Measurements from ENCODE around the gene ACSS1.
"Not testable (repeated sequence)": the region's sequence is repeated elsewhere in the genome, so short reads cannot be mapped to it uniquely, and the experiment has no call there.

ACSS1 gene

DNA sequence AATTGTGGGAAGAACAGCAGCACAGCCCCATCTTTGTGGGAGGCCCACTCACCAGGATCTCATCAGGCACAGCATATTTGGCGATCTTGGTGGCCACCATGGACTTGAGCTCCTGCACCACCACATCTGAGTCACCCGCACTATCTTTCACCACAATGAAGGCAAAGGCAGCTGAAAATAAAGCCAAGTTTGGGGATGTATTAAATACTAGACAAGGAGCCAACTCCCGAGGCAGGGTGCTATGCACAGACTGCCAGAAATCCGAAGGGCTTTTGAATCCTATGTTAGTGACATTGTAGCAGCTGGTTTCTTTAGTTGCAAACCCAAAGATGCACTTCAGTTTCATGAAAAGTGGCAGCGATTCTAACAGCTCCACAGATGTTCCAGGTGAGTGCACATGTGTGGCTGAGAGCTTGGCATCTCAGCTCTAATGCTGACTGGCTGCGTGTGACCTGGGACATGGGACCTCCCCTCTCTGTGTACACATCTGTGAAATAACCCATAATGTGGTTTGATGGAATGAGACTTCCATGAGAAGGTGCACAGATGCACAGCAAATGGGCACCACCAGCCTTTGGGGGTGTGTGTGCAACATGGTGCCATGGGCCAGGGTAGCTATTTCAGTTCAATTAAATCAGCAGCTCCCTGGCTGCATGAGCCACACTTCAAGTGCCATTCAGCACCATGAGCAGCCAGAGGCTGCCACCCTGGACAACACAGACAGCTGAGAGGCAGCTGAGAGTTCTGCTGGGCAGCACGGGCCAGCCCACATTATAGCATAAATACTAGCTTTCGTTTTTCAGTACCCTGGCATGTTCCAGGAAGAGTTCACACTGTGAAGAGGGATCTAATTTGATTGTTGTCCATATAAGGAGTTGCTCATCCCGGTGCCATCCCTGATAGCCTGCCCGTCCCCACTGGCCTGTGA is 48.5 kb downstream of the ACSS1 start:
- DNase-seq (ENCODE audit: low spot score) = no peak

DNA sequence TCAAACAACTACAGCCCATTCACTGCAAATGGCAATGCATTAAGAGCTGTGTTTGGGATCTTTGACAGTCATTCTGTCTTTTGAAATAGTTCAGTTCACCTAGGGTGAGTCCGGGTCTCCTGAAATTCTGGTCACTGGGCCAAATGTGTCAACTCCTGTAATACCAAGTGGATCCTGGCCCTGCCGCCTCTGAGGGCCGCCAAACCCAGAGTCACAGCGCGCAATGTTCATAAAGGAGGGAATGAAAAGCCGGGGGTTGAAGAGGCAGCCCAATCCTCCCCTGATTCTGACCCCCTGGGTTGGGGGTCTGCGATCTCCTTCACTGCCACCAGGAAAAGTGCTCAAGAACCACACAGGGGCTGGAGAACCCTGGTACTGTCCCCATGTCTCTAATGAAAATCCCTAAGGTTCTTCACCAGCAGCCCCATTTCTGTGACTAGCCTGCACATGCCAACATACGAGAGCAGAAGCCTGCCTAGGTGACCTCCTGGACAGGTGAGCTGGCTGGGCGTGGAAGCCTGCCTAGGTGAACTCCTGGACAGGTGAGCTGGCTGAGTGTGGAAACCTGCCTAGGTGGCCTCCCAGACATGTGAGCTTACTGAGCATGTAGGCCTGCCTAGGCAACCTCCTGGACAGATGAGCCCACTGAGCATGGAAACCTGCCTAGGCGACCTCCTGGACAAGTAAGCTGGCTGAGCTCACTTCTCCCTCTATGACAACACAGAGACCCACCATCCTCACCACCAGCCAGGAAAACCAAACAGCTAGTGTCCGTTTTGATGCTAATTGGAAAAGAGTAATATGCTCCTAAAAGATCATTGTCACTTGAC is 49.3 kb downstream of the ACSS1 start:
- no peak for DNase-seq (ENCODE audit: low spot score)

DNA sequence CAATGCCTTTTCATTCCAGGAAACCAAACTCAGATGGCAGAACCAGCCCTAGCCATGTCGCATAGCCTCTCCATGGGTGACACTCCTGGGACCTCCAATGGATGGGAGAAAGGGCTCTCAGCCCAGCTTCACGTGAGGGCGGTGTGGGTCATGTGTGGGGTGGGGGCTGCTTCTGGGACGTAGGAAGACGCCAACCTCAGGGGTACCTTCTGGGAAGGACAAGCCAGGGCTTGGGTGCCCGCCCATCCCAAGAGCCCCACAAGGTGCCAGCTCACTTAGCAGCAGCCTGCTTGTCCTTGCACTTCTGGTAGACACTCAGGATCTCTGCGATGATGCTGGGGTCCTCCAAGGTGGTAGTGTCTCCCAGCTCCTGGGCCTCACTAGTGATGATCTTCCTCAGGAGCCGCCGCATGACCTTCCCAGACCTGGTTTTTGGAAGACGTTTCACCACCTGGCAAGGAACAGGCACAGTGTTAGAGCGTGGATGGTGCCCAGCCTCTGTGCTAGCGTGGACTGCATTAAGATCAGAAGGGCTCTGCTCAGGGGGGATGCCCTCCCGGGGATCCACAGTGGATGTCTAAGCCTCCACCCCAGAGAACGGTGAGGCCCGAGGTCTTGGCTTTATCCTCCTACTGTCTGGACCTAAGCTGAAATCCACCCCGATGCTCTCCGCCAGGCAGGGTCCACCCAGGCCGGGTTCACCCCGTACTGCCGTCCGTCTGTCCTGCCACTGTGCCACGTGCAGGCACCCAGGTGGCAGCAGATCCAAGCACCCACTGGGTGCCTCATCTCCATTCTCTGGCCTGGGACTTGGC is 50.2 kb downstream of the ACSS1 start:
- DNase-seq (ENCODE audit: low spot score) = no peak

GRCh38 chr20:25006431-25007167 is 51.3 kb downstream of the ACSS1 start:
- no peak for DNase-seq (ENCODE audit: low spot score)

- DNase-seq (ENCODE audit: low spot score) = no peak
These were observed 52.3 kb downstream of the ACSS1 start for GRCh38 chr20:25005661-25006060.

DNA sequence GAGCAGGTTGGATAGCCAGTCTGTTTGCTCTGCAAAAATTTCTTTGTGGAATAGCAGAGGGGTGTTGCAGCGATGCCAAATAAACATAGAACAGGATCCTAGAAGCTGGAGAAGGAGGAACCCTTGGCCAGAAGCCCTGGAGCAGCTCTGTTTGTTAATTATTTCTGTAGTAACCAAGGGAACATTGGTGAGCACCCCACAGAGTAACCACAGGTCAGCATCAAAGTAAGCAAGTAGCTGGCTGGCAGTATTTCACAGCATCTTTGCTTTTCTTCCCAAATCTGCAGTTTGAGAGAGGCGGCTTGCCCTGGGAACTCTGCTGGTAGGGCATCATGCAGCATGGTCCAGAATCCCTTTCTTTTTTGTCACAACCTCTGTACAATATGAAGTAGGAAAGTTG is 52.7 kb downstream of the ACSS1 start:
- DNase-seq (ENCODE audit: low spot score) = no peak

DNA sequence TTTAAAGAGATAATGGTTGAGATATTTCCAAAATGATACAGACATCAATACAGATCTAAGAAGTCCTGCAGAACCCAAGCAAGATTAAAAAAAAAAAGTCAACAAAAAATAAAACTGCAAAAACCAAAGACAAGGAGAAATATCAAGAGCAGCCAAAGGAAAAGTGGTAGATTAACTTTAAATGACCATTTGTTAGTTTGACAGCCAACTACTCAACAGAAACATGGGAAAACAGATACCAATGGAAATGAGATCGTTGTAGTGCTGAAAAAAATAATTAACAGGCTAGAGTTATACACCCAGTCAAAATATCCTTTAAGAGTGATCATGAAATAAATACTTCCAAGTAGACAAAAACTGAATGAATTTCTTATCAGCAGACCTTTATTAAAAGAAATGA is 54.9 kb downstream of the ACSS1 start:
- no peak for DNase-seq (ENCODE audit: low spot score)

- not testable (repeated sequence) for DNase-seq (ENCODE audit: low spot score)
These were observed 56.6 kb downstream of the ACSS1 start for GRCh38 chr20:25001323-25001722.

DNA sequence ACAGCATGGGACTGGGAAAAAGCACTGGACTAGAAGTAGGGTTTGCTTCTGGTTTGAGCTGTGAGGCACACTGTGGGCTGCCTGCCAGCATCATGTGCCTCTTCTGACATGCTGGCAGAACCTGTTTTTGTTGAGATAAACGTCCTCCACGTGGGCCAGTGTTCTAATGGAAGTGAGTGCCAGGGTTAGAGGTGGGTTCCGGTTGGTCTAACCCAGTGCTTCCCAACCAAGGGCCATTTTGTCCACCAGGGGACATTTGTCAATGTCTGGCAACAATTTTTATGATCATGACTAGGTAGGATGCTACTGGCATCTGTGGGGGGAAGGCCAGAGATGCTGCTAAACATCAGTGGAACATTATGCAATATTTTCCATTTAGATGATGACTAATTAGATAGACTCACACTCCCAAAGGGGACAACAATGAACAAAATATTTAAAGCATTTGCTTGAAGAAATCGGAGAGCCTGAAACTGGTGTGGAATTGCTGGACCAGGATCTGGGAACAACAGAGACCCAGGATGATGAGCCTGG is 57.6 kb downstream of the ACSS1 start:
- DNase-seq (ENCODE audit: low spot score) = no peak

GRCh38 chr20:24999568-24999967 is 58.4 kb downstream of the ACSS1 start:
- no peak for DNase-seq (ENCODE audit: low spot score)

- no peak for DNase-seq (ENCODE audit: low spot score)
These were observed 59.1 kb downstream of the ACSS1 start for GRCh38 chr20:24998631-24999445.

GRCh38 chr20:24998121-24998520 is 59.8 kb downstream of the ACSS1 start:
- DNase-seq (ENCODE audit: low spot score) = no peak

GRCh38 chr20:24996449-24997377 is 61.2 kb downstream of the ACSS1 start:
- no peak for DNase-seq (ENCODE audit: low spot score)

- no peak for DNase-seq (ENCODE audit: low spot score)
These were observed 62.0 kb downstream of the ACSS1 start for GRCh38 chr20:24995741-24996448.

GRCh38 chr20:24994470-24995368 is 63.2 kb downstream of the ACSS1 start:
- DNase-seq (ENCODE audit: low spot score) = peak; percentile 68

GRCh38 chr20:24994186-24994465 is 63.8 kb downstream of the ACSS1 start:
- DNase-seq (ENCODE audit: low spot score) = no peak

GRCh38 chr20:24993337-24994185 is 64.4 kb downstream of the ACSS1 start:
- no peak for DNase-seq (ENCODE audit: low spot score)

All from kidney capillary endothelial cell (primary cell).